Astrocyte of the spinal cord (primary cell): Measurements from ENCODE around the gene SENP1.

Experiments used
- DNase-seq: peaks from one replicate; pipeline ENCODE4 v3.0.0; 2011; ENCODE audit warnings: low read depth, low spot score
- H3K4me3 ChIP-seq: 2 replicates; pipeline ENCODE4 v1.5.1; 2011; ENCODE audit warnings: low read depth, mild to moderate bottlenecking, low read length, moderate library complexity
- CTCF ChIP-seq: IDR thresholded peaks from 2 replicates; pipeline ENCODE4 v1.5.1; 2012; ENCODE audit warnings: low read depth, mild to moderate bottlenecking, low read length, inconsistent platforms
- in situ Hi-C: cut with HindIII; loops from 2 replicates; pipeline ENCODE4 v1.10.0; 2017; ENCODE audit warnings: low sequenced_read_pairs

SENP1 gene

GRCh38 chr12:48028541-48029431 lies 77.1 kb downstream of the SENP1 start:
- in situ Hi-C loops: no loop called here
- TF ChIP-seq CTCF: no peak
- DNase-seq: no peak
- H3K4me3 ChIP-seq: no peak overlapping the region

DNA sequence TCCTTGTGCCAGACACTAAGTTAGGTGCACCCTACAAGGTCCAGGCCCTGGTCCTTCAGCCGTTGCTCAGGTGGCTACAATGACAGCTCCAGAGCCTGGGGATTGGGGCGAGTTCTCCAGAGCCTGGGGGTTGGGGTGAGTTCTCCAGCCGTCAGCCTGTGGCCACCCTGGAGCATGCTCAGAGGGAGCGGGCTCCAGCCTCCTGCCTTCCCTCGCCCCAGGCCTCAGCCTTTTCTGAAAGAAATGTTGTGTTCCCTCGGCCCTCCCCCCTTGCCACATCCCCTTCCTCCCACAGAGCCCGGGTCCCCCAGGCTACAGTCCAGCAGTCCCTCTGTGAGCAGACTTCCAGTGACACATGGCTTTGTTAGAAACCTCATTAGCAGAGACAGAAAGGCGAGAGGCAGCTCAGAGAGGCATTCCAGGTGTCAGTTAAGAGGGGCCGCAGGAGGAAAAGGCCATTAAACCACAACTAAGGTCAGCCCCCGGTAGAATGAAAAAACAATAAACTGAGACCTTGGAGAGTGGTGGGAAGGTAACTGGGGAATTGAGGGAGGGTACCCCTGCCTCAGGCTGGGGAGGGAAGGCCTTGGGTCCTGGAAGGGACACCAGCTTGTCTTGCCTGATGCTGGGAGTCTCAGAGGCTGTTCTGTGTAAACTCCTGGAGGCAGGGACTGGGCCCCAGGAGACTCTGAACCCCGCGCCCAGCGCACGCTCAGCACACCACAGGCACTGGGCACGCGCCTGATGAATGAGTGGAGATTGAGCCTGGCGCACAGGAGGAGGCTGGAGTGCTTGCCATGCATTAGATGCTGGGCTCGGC lies 78.5 kb downstream of the SENP1 start:
- in situ Hi-C loops: no loop called here
- no peak for DNase-seq
- H3K4me3 ChIP-seq: no peak overlapping the region
- TF ChIP-seq CTCF: no peak

DNA sequence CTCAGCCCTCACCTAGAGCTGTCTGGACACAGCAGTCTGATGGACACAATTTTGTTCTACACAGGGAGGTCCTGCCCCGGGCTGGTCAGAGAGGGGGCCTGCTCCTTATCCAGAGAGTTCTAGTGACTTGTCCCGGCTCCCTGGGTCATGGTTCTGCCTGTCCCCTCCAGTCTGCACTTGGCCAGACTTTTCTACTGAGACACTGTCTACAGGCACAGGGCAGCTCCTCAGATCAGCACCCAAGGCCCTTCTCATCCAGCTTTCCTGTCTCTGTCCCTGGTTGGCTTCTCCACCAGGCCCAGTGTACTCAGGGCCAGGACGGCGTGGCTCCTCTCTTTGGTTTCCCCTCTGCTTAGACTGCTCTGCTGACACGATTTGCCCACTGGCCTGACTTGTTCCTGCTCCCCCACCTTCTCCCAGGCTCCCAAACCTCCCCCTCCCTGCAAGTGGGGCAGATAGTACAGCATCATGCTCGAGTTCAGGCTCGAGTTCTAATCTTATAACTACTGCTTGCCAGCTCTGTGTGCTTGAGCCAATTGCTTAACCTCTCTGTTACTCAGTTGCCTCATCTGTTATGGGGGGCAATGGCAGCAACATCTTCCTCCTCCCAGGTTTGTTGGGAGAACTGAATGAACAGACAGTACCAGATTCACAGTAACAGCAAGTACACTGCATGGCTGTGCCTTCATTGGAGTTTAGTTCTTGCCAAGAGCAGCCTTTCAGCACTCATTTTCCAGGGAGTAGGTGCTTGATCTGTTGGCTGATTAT lies 79.6 kb downstream of the SENP1 start:
- DNase-seq: no peak
- no peak overlapping the region for H3K4me3 ChIP-seq
- TF ChIP-seq CTCF: no peak
- in situ Hi-C loops: no loop called here

GRCh38 chr12:48025281-48025680 lies 80.6 kb downstream of the SENP1 start:
- DNase-seq: no peak
- no peak for TF ChIP-seq CTCF
- in situ Hi-C loops: no loop called here
- no peak overlapping the region for H3K4me3 ChIP-seq

DNA sequence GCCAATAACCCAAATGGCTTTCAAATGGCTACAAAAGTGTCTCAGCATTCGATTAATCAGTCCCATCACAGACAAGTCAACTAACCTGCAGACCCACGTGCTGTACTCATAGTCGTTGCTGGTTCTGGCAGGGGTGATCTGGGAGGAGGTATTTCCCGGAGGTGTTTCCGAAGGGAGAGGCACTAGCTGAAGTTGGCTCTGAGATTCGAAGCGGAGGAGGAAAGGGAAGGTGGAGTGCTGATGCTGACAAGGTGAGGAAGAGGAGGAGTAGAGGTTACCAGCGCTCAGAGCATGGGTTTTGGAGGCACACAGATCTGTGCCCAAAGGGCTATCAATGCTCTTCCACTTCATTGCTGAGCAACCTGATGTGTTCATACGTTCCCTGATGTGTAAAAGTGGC lies 81.1 kb downstream of the SENP1 start:
- in situ Hi-C loops: no loop called here
- no peak for TF ChIP-seq CTCF
- no peak overlapping the region for H3K4me3 ChIP-seq
- no peak for DNase-seq

GRCh38 chr12:48023386-48023785 lies 82.5 kb downstream of the SENP1 start:
- no peak for TF ChIP-seq CTCF
- H3K4me3 ChIP-seq: no peak overlapping the region
- DNase-seq: no peak
- in situ Hi-C loops: no loop called here
